ENCODE results near the gene SIM2. TPM values are rescaled to one million over a fixed set of nuclear protein-coding genes. Genes with fewer than 3 reads are reported as not detected.

Gene SIM2
- total RNA-seq, 1 experiment from 2014 or later, result not detected

- Mint-ChIP-seq H3K4me3 (no peak overlapping the region), H3K27ac (peak overlapping the region; percentile 53 to 91 (median 84); a peak in 5 of 7 replicates), H3K4me1 (peaks cover 9 to 13% of the 10 kb centered on the region in 2 experiments), H3K27me3 (ENCODE audit: low read depth) (peaks cover under 1% of the 10 kb centered on the region), H3K9me3 (peaks cover 15 to 16% of the 10 kb centered on the region in 2 experiments), H3K36me3 (ENCODE audit: insufficient read depth in 1 of 3, low read depth in 3 of 3) (peaks cover 3 to 18% (median 13%) of the 10 kb centered on the region in 3 experiments; a peak in 5 of 7 replicates)
- Histone ChIP-seq H4K91ac (ENCODE audit: insufficient read length, low read depth, low read length) (no peak overlapping the region), H3K79me2 (ENCODE audit: insufficient read depth, low read length) (no peaks in the 10 kb centered on the region; the same call in 1 of the 2 replicates), H3K27ac (ENCODE audit: insufficient read length, low read depth, low read length) (no peak overlapping the region), H3K9me3 (ENCODE audit: control insufficient read depth, low read depth, low read length) (no peaks in the 10 kb centered on the region), H3K14ac (ENCODE audit: insufficient read depth, low read length) (no peak overlapping the region), H3K23me2 (ENCODE audit: insufficient read length, low read depth, low read length, poor library complexity, severe bottlenecking) (no peaks in the 10 kb centered on the region), H3K23ac (ENCODE audit: insufficient read length, low read depth, low read length) (no peak overlapping the region), H2BK12ac (ENCODE audit: insufficient read length, low read depth, low read length) (no peak overlapping the region), H4K8ac (replicated peaks; ENCODE audit: insufficient read length, low read depth, low read length) (no peak overlapping the region), H3K4me2 (ENCODE audit: insufficient read depth, insufficient read length, low read length) (no peak overlapping the region), H3K27me3 (ENCODE audit: insufficient read depth, low read length) (no peaks in the 10 kb centered on the region), H2BK120ac (ENCODE audit: low read depth, low read length, poor library complexity, severe bottlenecking) (no peak overlapping the region), H3T11ph (ENCODE audit: low read length) (no peak overlapping the region), H2BK5ac (ENCODE audit: insufficient read length, low read length) (no peak overlapping the region), H4K20me1 (ENCODE audit: control insufficient read depth, insufficient read depth, insufficient read length) (no peaks in the 10 kb centered on the region), H3K79me1 (ENCODE audit: insufficient read depth, low read depth, low read length, poor library complexity, severe bottlenecking) (no peaks in the 10 kb centered on the region), H3K56ac (ENCODE audit: insufficient read length, low read depth, low read length) (no peak overlapping the region), H3K18ac (ENCODE audit: insufficient read length, low read depth, low read length) (peak overlapping the region; percentile 54), H2BK20ac (ENCODE audit: low read depth, low read length, poor library complexity, severe bottlenecking) (no peak overlapping the region), H2AFZ (ENCODE audit: low read length) (no peak overlapping the region), H2AK5ac (ENCODE audit: insufficient read length, low read length) (no peak overlapping the region), H4K5ac (ENCODE audit: insufficient read length, low read depth, low read length) (no peak overlapping the region), H3K9ac (ENCODE audit: extremely low read depth, insufficient read length, low read length) (no peak overlapping the region), H3K4me1 (ENCODE audit: insufficient read depth, low read length) (peaks cover 2% of the 10 kb centered on the region; the same call in 1 of the 2 replicates), H3K4ac (ENCODE audit: low read depth, low read length) (no peak overlapping the region), H2BK15ac (ENCODE audit: low read depth, low read length) (no peak overlapping the region)
- DNase-seq, result no peak
- no peak for TF ChIP-seq CTCF (conservative IDR thresholded peaks at IDR 0.05)
- WGBS (ENCODE audit: extremely low coverage, insufficient read length, low lambda C conversion rate), result no CpG with 5 or more reads among the region's 12 CpGs
These were observed 86.0 kb downstream of the SIM2 start for GRCh38 chr21:36784947-36785346.

Measured in H9 (cell line).